CD8-positive, alpha-beta memory T cell (primary cell): ENCODE data around the gene PTMS. TPM values are rescaled to one million over a fixed set of nuclear protein-coding genes. Genes with fewer than 3 reads are reported as not detected.
"Not testable (repeated sequence)": the region's sequence is repeated elsewhere in the genome, so short reads cannot be mapped to it uniquely, and the experiment has no call there.

Experiments
- CTCF ChIA-PET: fragments of 350-600 bp; sonication (Branson Sonifier 250); formaldehyde crosslinking; loops from one replicate; lab custom pipeline; 2021; ENCODE audit warnings: antibody characterized with exemption; lab: Charles Lee
- POLR2A ChIA-PET: fragments of 350-600 bp; sonication (Branson Sonifier 250); formaldehyde crosslinking; loops from one replicate; lab custom pipeline; 2021; ENCODE audit warnings: antibody characterized with exemption; lab: Charles Lee
- DNase-seq, 5 donors: peaks; one replicate each; pipeline versions ENCODE4 v3.0.0 to v3.0.0-alpha.2; 2020 to 2022; ENCODE audit warnings: mixed read lengths in 1 of 5
- H3K27ac ChIP-seq: one replicate; pipeline ENCODE4 v1.7.0; 2013; ENCODE audit warnings: low read depth, mild to moderate bottlenecking, low read length, moderate library complexity
- H3K27me3 ChIP-seq: 2 replicates; pipeline ENCODE4 v1.7.0; 2013; ENCODE audit warnings: low read length, mild to moderate bottlenecking; ENCODE audit not compliant: insufficient read depth, poor library complexity, severe bottlenecking
- H3K36me3 ChIP-seq: 2 replicates; pipeline ENCODE4 v1.7.0; 2013; ENCODE audit warnings: mild to moderate bottlenecking, low read length, moderate library complexity; ENCODE audit not compliant: insufficient read depth
- H3K4me1 ChIP-seq: 2 replicates; pipeline ENCODE4 v1.7.0; 2013; ENCODE audit warnings: mild to moderate bottlenecking, low read length, moderate library complexity; ENCODE audit not compliant: insufficient read depth
- H3K4me3 ChIP-seq: 2 replicates; pipeline ENCODE4 v1.7.0; 2013; ENCODE audit warnings: mild to moderate bottlenecking, low read length
- H3K9me3 ChIP-seq: 2 replicates; pipeline ENCODE4 v1.7.0; 2013; ENCODE audit warnings: mild to moderate bottlenecking, low read length
- H3K27ac Mint-ChIP-seq, 8 donors: one replicate each; pipeline ENCODE4 v1.8.0; 2020 to 2021; ENCODE audit warnings: mixed read lengths in 8 of 8, mild to moderate bottlenecking in 6 of 8, inconsistent platforms in 3 of 8, moderate library complexity in 3 of 8
- H3K27me3 Mint-ChIP-seq, 2 donors: one replicate each; pipeline ENCODE4 v1.8.0; 2020 to 2021; ENCODE audit warnings: mixed read lengths in 2 of 2, mild to moderate bottlenecking in 1 of 2, moderate library complexity in 1 of 2
- H3K36me3 Mint-ChIP-seq, 3 donors: one replicate each; pipeline ENCODE4 v1.8.0; 2020 to 2021; ENCODE audit warnings: mixed read lengths in 3 of 3, inconsistent platforms in 1 of 3, mild to moderate bottlenecking in 1 of 3
- H3K4me1 Mint-ChIP-seq, 3 donors: one replicate each; pipeline ENCODE4 v1.8.0; 2020 to 2021; ENCODE audit warnings: mixed read lengths in 3 of 3, inconsistent platforms in 1 of 3, mild to moderate bottlenecking in 1 of 3
- H3K4me3 Mint-ChIP-seq, 7 donors: one replicate each; pipeline ENCODE4 v1.8.0; 2020 to 2021; ENCODE audit warnings: mixed read lengths in 7 of 7, mild to moderate bottlenecking in 6 of 7, moderate library complexity in 4 of 7, inconsistent platforms in 2 of 7
- H3K9me3 Mint-ChIP-seq, 5 donors: one replicate each; pipeline ENCODE4 v1.8.0; 2020 to 2022; ENCODE audit warnings: mixed read lengths in 5 of 5, mild to moderate bottlenecking in 3 of 5, moderate library complexity in 2 of 5, inconsistent platforms in 1 of 5
- polyA plus RNA-seq: library from polyadenylated mRNA; unstranded; fragments of 300-500 nt; fragmentation: Illumina TruSeq; gene quantifications from one replicate; pipeline ENCODE4 v1.2.3, GENCODE V29; 2021
- total RNA-seq, 2 experiments: library from RNA; stranded (reverse); gene quantifications; one replicate each; pipeline ENCODE4 v1.2.3, GENCODE V29; 2021

Gene PTMS
- total and polyA plus RNA-seq, 3 experiments from 2014 or later, result 10.9 to 87.2 (median 75.3) TPM

DNA sequence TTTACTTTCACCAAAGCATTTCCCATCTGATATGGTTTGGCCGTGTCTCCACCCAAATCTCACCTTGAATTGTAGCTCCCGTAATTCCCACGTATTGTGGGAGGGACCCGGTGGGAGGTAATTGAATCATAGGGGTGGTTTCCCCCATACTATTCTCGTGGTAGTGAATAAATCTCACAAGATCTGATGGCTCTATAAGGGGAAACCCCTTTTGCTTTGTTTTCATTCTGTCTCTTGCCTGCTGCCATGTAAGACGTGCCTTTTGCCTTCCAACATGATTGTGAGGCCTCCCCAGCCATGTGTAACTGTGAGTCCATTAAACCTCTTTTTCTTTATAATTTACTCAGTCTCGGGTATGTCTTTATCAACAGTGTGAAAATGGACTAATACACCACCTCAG, 22.9 kb upstream of the PTMS start:
- peak overlapping the region in 1 of 8 donors; percentile 26 for H3K27ac Mint-ChIP-seq
- H3K27ac ChIP-seq, H3K36me3 ChIP-seq, H3K9me3 Mint-ChIP-seq, H3K27me3 ChIP-seq, H3K27me3 Mint-ChIP-seq, POLR2A ChIA-PET, H3K9me3 ChIP-seq, H3K4me3 ChIP-seq, DNase-seq, H3K4me3 Mint-ChIP-seq: not testable (repeated sequence)
- H3K4me1 Mint-ChIP-seq, result peaks cover 8 to 16% (median 14%) of the 10 kb centered on the region in 3 donors
- CTCF ChIA-PET, result interaction anchor here (1.0 kb wide), 1 partner anchor 35 kb away, joined by 3 read pairs; no protein-coding TSS in a partner anchor
- peaks cover 15% of the 10 kb centered on the region for H3K4me1 ChIP-seq
- peaks cover 0 to 30% (median 13%) of the 10 kb centered on the region in 3 donors for H3K36me3 Mint-ChIP-seq

DNA sequence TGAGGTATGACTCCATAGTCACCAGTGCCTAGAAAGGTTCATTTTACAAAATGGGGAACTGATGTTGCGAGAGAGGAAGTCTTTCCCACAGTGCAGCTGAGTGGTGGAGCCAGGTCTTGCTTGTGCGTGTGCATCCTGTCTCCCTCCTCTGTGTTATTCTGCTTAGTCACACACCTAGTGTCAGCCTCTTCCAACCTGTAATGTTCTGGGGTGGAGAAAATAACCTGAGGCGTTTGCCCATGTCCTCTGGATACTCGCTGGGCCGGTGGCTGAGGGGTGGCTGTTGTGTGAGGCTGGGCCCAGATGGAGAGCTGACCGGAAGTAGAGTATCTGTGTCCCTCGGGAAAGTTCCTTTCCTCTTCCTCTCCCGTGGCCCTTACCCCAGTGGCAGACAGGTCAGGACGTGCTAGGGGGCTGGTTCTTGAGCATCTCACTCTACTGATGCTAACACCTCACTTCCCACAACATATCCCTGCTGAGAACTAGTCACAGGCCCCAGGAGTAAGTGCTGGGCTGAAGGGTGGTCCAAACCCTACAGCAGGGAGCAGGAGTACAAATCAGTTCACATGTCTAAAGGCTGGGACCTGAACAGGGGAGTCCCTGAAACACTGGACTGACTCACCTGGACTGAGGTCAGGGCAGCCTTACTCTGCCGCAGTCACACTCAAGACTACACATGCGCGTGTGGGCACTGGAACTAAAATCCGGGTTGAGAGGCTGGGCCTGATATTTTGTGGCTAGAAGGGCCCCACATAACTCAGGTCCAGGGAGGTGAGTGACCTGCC, 20.2 kb upstream of the PTMS start:
- H3K27ac ChIP-seq, result no peak overlapping the region
- no peak overlapping the region for H3K4me3 ChIP-seq
- no peaks in the 10 kb centered on the region for H3K9me3 ChIP-seq
- no peaks in the 10 kb centered on the region for H3K27me3 ChIP-seq
- H3K27me3 Mint-ChIP-seq, result no peaks in the 10 kb centered on the region
- ChIA-PET CTCF (no interaction called here), POLR2A (no interaction called here)
- H3K4me3 Mint-ChIP-seq, result no peak overlapping the region
- H3K4me1 Mint-ChIP-seq, result peaks cover 12 to 19% (median 16%) of the 10 kb centered on the region in 3 donors
- H3K9me3 Mint-ChIP-seq, result no peaks in the 10 kb centered on the region
- peaks cover 15% of the 10 kb centered on the region for H3K4me1 ChIP-seq
- H3K36me3 ChIP-seq, result peaks cover 21% of the 10 kb centered on the region
- peaks cover 0 to 56% (median 18%) of the 10 kb centered on the region in 3 donors for H3K36me3 Mint-ChIP-seq
- no peak for DNase-seq
- peak overlapping the region in 6 of 8 donors; percentile 12 to 85 (median 62) for H3K27ac Mint-ChIP-seq

DNA sequence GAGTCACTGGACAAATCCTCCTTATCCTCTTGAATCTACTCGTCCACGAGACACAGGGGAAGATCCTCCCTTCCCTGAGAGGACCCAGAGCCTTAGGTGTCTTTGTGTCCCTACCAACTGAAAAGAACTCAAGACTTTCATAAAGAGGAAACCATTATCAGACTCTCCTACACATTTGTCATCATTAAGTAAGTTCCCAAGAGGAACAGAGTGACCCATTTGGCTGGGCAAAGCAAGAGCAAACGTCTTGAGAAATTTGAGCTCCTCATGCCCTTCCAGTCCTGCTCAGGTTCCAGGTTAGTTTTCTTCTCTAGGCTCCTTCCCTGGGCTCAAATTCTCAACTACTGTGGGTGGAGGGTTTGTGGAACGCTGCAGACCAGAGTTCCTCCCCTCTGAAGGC, 18.9 kb upstream of the PTMS start:
- peak overlapping the region in 1 of 7 donors; percentile 29 for H3K4me3 Mint-ChIP-seq
- H3K4me1 Mint-ChIP-seq, result peaks cover 20 to 30% (median 26%) of the 10 kb centered on the region in 3 donors
- H3K36me3 Mint-ChIP-seq, result peaks cover 0 to 67% (median 19%) of the 10 kb centered on the region in 3 donors
- no peaks in the 10 kb centered on the region for H3K9me3 Mint-ChIP-seq
- POLR2A ChIA-PET, result no interaction called here
- Histone ChIP-seq H3K4me1 (peaks cover 27% of the 10 kb centered on the region), H3K4me3 (no peak overlapping the region), H3K9me3 (no peaks in the 10 kb centered on the region), H3K36me3 (peaks cover 21% of the 10 kb centered on the region), H3K27ac (no peak overlapping the region), H3K27me3 (no peaks in the 10 kb centered on the region)
- H3K27me3 Mint-ChIP-seq, result no peaks in the 10 kb centered on the region
- DNase-seq, result no peak
- CTCF ChIA-PET, result interaction anchor here (0.9 kb wide), 1 partner anchor 125 kb away, joined by 3 read pairs; no protein-coding TSS in a partner anchor
- H3K27ac Mint-ChIP-seq, result peak overlapping the region in 4 of 8 donors; percentile 17 to 53 (median 42)

DNA sequence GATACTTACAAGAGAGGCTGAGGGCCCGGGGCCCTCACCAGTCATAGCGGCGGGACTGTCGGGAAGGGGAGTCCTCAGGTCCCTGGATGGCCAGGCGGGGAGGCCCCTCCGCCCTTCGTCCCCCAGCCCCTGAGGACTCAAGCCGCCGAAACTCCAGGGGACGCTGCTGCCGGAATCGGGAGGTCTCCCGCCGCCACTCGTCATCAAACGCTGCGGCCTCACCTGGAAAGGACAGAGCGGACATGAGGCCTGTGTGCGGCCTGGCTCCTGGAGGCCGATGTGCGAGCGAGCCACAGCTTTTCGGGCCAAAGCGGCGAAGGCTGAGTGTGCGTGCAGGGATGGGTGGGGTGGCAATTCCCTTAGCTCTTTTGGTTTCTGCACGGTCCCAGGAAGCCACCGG, 17.4 kb upstream of the PTMS start:
- Histone ChIP-seq H3K4me1 (peaks cover 34% of the 10 kb centered on the region), H3K36me3 (peaks cover 21% of the 10 kb centered on the region), H3K4me3 (no peak overlapping the region), H3K27me3 (no peaks in the 10 kb centered on the region), H3K9me3 (no peaks in the 10 kb centered on the region), H3K27ac (no peak overlapping the region)
- no peak for DNase-seq
- Mint-ChIP-seq H3K4me3 (peak overlapping the region in 1 of 7 donors; percentile 68), H3K27ac (peak overlapping the region in 3 of 8 donors; percentile 10 to 68 (median 52)), H3K4me1 (peaks cover 29 to 42% (median 38%) of the 10 kb centered on the region in 3 donors), H3K27me3 (no peaks in the 10 kb centered on the region), H3K9me3 (no peaks in the 10 kb centered on the region), H3K36me3 (peaks cover 0 to 77% (median 19%) of the 10 kb centered on the region in 3 donors)
- CTCF ChIA-PET, result interaction anchor here (0.9 kb wide), 1 partner anchor 135 kb away, joined by 3 read pairs; no protein-coding TSS in a partner anchor
- POLR2A ChIA-PET, result no interaction called here

DNA sequence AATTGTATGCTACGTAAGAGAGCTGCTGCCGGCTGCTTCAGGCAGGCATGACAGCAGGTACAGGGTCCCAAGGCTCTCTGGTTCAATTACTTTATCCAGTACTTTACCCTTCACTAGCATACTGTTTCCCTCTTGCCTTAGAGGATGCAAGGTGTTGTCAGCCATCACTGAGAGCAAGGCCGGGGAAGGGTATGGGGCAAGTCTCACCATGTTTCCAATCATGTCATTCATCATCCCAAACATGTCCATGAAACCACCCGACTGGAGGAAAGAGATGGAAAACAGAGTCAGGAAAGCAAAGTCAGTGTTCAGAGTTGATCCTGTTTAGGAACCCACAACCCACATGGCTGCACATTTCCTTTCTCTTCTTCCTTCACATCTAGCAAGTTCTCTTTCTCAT, 15.7 kb upstream of the PTMS start:
- no peak for DNase-seq
- H3K4me1 Mint-ChIP-seq, result peaks cover 25 to 35% (median 32%) of the 10 kb centered on the region in 3 donors
- peaks cover 0 to 70% (median 19%) of the 10 kb centered on the region in 3 donors for H3K36me3 Mint-ChIP-seq
- H3K27ac ChIP-seq, result no peak overlapping the region
- H3K27ac Mint-ChIP-seq, result peak overlapping the region in 4 of 8 donors; percentile 21 to 99 (median 42)
- no peaks in the 10 kb centered on the region for H3K27me3 Mint-ChIP-seq
- H3K9me3 ChIP-seq, result no peaks in the 10 kb centered on the region
- peak overlapping the region in 2 of 7 donors; percentile 9 to 33 for H3K4me3 Mint-ChIP-seq
- peaks cover 21% of the 10 kb centered on the region for H3K36me3 ChIP-seq
- no peaks in the 10 kb centered on the region for H3K27me3 ChIP-seq
- ChIA-PET POLR2A (no interaction called here), CTCF (no interaction called here)
- no peak overlapping the region for H3K4me3 ChIP-seq
- H3K9me3 Mint-ChIP-seq, result no peaks in the 10 kb centered on the region
- H3K4me1 ChIP-seq, result peaks cover 29% of the 10 kb centered on the region

DNA sequence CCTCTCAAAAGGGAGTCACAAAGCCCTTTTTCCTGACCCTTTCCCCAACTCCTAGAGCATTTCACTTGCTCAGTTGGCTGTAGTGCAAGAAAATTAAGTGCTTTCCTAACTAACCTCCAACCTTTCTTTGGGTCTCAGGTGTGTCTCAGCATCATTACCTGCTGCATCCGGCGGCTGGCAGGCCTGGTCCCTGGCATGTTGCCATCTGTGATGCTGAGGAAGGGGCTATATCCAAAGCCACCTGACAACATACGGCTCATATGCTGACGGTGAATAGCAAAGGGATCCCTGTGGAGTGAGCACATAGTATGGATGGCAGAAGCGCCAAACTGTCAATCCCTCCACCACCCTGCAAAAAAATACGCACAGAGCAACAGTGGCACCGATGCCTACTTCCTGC, 14.4 kb upstream of the PTMS start:
- POLR2A ChIA-PET, result interaction anchor here (0.6 to 3.5 kb wide), 6 partner anchors 23 to 194 kb away, joined by 3 to 25 read pairs (median 4); partner anchors contain the start of genes COPS7A and SPSB2
- Histone ChIP-seq H3K4me1 (peaks cover 22% of the 10 kb centered on the region), H3K4me3 (peak overlapping the region; percentile 99), H3K27me3 (no peaks in the 10 kb centered on the region), H3K36me3 (peaks cover 21% of the 10 kb centered on the region), H3K27ac (peak overlapping the region; percentile 98), H3K9me3 (no peaks in the 10 kb centered on the region)
- Mint-ChIP-seq H3K4me3 (peak overlapping the region; percentile 96 to 99 (median 97)), H3K27me3 (no peaks in the 10 kb centered on the region), H3K36me3 (peaks cover 0 to 62% (median 19%) of the 10 kb centered on the region in 3 donors), H3K9me3 (no peaks in the 10 kb centered on the region), H3K27ac (peak overlapping the region; percentile 95 to 100 (median 99)), H3K4me1 (peaks cover 24 to 30% (median 29%) of the 10 kb centered on the region in 3 donors)
- no peak for DNase-seq
- CTCF ChIA-PET, result interaction anchor here (1.3 to 7.4 kb wide), 10 partner anchors 15 to 281 kb away, joined by 3 to 162 read pairs (median 19); partner anchors contain the start of genes COPS7A, LAG3, P3H3 and PTMS

DNA sequence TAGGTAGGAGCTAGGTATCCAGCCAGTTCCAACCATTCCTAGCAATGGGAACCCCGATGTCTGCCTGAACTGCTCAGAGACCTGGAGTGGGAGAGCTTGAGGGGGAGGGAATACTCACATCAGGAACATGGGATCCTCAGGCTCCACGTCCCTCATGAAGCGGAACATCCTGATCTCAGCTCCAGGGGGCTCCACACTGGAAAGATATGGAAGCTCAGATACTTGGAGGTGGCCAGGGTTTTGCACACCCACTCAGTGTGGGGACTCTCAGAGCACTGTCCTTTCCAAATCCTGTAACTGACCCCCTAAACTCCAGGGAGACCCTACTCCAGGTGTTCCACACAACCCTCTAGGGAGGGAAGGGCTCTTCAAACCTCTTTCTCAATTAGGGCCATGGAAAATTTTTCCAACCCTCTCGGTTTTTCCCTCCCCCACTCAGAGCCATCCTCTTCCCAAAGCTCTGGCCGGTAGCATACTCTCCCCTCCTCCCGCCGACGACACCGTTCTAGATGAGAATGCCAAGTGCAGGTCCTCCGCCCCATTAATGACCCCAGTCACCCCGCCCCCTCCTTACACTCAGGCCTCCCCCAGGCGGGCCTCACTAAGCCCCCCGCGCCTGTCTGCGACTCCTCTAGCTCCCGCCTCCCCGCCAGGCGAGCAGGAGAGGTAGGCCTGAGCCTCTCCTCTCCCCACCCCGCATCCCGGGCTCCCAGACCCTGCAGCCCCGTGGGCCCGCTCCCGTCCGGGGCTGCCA, 13.8 kb upstream of the PTMS start:
- no peak for DNase-seq
- POLR2A ChIA-PET, result interaction anchor here (1.0 to 3.5 kb wide), 12 partner anchors 14 to 266 kb away, joined by 3 to 25 read pairs (median 6); partner anchors contain the start of genes CDCA3, COPS7A, LPCAT3 and P3H3
- Mint-ChIP-seq H3K4me1 (peaks cover 24 to 31% (median 29%) of the 10 kb centered on the region in 3 donors), H3K36me3 (peaks cover 0 to 56% (median 15%) of the 10 kb centered on the region in 3 donors), H3K27ac (peak overlapping the region; percentile 95 to 100 (median 99)), H3K27me3 (no peaks in the 10 kb centered on the region), H3K4me3 (peak overlapping the region; percentile 96 to 99 (median 97)), H3K9me3 (no peaks in the 10 kb centered on the region)
- Histone ChIP-seq H3K27ac (peak overlapping the region; percentile 98), H3K4me1 (peaks cover 22% of the 10 kb centered on the region), H3K4me3 (peak overlapping the region; percentile 99), H3K36me3 (peaks cover 21% of the 10 kb centered on the region), H3K27me3 (no peaks in the 10 kb centered on the region), H3K9me3 (no peaks in the 10 kb centered on the region)
- CTCF ChIA-PET, result interaction anchor here (0.8 to 7.4 kb wide), 25 partner anchors 8 to 280 kb away, joined by 3 to 162 read pairs (median 5); partner anchors contain the start of genes CDCA3, COPS7A, GPR162 and LAG3
